CD4-positive, alpha-beta T cell treated with Interleukin-2 at 100 ng/mL for 4 hours (primary cell): ENCODE measurements around the gene RIPOR3.
"Not testable (repeated sequence)": the region's sequence is repeated elsewhere in the genome, so short reads cannot be mapped to it uniquely, and the experiment has no call there.

Experiments used
- DNase-seq: peaks from one replicate; pipeline ENCODE4 v3.0.0-alpha.2; 2020; ENCODE audit warnings: low spot score

The RIPOR3 gene

DNA sequence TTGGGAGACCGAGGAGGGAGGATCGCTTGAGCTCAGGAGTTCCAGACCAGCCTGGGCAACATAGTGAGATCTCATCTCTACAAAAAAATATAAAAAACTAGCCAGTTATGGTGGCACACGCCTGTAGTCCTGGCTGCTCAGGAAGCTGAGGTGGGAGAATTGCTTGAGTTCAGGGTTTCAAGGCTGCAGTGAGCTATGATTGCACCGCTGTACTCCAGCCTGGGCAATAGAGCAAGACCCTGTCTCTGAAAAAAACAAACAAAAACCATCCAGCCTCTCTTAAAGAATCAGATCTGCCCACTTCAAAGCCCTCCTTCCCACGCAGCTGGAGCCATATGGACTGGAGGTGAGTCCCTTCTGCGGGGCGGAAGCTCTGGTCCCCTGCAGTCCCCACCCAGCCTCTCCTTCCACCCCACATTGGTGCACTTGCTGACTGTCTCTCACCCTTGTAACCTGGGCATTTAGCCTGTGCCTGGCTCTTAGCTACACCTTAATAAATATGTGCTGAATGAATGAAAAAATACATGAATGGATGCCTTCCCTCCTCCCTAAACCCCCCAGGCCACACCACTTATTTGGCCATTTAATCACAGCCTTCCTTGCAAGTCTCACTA lies 32.9 kb upstream of the RIPOR3 start:
- no peak for DNase-seq

- DNase-seq, result no peak
Observed at GRCh38 chr20:50723672-50724071, 32.3 kb upstream of the RIPOR3 start.

DNA sequence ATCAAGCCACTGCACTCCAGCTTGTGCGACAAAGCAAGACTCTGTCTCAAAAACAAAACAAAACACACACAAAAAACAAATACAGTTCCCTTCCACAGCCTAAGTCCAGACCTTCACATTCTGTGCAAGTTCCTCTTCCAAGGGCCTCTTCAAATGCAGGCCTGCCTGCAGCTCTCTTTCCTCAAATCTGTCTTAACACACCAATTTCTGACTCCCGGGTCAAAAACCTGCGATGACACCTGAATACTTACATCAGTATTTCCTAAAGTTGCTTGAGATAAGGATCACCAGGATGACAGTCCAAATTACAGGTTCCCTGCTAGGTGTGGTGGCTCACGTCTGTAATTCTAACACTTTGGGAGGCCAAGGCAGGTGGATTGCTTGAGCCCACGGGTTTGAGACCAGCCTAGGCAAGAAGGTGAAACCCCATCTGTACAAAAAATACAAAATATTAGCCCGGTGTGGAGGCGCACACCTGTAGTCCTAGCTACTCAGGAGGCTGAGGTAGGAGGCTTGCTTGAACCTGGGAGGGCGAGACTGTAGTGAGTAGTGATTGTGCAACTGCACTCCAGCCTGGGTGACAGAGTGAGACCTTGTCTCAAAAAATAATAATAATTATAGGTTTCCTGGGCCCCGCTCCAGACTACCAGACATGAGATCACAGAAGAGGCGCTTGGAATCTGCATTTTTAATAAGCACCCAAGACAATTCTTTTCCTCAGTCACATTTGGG lies 31.2 kb upstream of the RIPOR3 start:
- DNase-seq, result no peak

GRCh38 chr20:50721881-50722281 lies 30.5 kb upstream of the RIPOR3 start:
- DNase-seq, result no peak

DNA sequence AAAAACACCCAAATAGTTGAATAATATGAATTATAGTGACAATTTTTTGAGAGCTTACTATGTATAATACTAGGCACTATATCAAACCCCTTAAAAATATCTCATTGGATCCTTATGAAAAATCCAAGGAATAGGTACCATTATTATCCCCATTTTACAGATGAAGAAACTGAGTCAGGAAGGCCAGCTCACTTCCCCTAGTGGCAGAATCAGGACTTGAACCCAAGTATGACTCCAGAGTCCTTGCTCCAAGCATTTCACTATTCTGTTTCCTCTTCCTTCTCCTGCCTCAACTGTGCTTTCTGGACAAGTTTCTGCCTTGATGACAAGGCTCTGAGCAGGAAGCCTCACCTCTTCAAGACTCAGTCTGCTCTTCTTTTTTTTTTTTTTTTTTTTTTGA lies 29.2 kb upstream of the RIPOR3 start:
- no peak for DNase-seq

DNA sequence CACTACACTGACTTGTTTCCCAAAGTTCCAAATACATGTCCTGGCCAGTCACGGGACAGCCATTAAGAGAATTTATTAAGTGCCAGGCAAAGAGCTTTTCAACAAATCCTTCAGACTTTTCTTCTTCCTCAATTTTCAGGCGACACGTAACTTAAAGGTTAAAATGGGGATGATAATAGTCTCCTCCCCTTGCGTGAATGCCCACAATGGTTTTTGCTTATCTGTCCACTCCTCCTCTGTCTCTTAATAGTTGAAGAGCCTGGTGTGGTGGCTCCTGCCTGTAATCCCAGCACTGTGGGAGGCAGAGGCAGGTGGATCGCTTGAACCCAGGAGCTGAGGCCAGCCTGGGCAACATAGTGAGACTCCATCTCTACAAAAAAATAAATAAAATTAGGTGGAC lies 28.7 kb upstream of the RIPOR3 start:
- no peak for DNase-seq

DNA sequence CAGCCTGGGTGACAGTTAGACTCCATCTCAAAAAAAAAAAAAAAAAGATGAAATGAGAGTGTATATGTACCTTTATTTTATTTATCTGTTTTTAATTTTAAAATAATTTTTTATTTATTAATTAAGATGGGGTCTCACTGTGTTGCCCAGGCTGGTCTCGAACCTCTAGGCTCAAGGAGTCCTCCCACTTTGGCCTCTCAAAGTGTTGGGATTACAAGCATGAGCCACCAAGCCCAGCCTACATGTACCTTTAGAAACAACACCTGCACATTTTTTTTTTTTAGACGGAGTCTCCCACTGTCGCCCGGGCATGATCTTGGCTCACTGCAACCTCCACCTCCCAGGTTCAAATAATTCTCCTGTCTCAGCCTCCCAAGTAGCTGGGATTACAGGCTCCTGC lies 28.0 kb upstream of the RIPOR3 start:
- DNase-seq, result no peak

GRCh38 chr20:50717974-50718761 lies 26.8 kb upstream of the RIPOR3 start:
- DNase-seq, result no peak

DNA sequence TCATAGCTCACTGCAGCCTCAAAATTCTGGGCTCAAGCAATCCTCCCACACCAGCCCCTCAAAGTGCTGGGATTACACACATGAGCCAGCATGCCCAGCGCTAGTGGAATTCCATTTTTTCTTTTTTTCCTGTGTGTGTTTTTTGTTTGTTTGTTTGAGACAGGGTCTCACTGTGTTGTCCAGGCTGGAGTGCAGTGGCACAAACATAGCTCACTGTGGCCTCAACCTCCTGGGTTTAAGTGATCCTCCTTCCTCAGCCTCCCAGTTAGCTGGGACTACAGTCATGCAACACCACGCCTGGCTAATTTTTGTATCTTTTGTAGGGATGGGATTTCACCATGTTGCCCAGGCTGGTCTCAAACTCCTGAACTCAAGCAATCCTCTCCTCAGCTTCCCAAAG lies 26.0 kb upstream of the RIPOR3 start:
- DNase-seq, result no peak

- DNase-seq, result no peak
Observed at GRCh38 chr20:50716518-50716917, 25.2 kb upstream of the RIPOR3 start.

DNA sequence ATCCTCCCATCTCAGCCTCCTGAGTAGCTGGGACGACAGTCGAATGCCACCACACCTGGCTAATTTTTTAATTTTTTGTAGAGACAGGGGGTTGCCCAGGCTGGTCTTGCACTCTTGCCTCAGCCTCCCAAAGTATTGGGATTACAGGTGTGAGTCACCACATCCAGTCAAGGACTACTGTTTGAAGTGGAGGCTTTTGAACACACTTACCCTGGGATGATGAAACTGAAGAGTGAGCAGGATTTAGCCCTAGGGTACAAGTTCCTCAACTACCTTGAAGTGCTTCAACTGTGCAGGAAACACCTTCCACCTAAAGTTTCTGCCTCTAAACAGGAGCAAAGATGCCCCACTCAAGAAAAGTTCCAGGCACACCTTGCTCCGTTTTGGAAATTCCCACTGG lies 24.4 kb upstream of the RIPOR3 start:
- DNase-seq, result no peak

- DNase-seq, result not testable (repeated sequence)
Observed at GRCh38 chr20:50714426-50714825, 23.1 kb upstream of the RIPOR3 start.

- no peak for DNase-seq
Observed at GRCh38 chr20:50713657-50714101, 22.3 kb upstream of the RIPOR3 start.

GRCh38 chr20:50712771-50713656 lies 21.7 kb upstream of the RIPOR3 start:
- no peak for DNase-seq

GRCh38 chr20:50711113-50711825 lies 19.9 kb upstream of the RIPOR3 start:
- DNase-seq, result no peak

- no peak for DNase-seq
Observed at GRCh38 chr20:50710492-50711063, 19.2 kb upstream of the RIPOR3 start.

DNA sequence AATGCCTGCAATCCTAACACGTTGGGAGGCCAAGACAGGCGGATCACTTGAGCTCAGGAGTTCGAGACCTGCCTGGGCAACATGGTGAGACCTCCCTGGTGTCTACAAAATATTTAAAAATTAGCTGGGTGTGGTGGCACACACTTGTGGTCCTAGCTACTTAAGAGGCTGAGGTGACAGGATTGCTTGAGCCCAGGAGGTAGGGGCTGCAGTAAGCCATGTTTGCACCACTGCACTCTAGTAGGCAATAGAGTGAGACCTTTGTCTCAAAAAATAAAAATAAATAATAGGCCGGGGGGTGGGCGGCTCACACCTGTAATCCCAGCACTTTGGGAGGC lies 18.3 kb upstream of the RIPOR3 start:
- no peak for DNase-seq

DNA sequence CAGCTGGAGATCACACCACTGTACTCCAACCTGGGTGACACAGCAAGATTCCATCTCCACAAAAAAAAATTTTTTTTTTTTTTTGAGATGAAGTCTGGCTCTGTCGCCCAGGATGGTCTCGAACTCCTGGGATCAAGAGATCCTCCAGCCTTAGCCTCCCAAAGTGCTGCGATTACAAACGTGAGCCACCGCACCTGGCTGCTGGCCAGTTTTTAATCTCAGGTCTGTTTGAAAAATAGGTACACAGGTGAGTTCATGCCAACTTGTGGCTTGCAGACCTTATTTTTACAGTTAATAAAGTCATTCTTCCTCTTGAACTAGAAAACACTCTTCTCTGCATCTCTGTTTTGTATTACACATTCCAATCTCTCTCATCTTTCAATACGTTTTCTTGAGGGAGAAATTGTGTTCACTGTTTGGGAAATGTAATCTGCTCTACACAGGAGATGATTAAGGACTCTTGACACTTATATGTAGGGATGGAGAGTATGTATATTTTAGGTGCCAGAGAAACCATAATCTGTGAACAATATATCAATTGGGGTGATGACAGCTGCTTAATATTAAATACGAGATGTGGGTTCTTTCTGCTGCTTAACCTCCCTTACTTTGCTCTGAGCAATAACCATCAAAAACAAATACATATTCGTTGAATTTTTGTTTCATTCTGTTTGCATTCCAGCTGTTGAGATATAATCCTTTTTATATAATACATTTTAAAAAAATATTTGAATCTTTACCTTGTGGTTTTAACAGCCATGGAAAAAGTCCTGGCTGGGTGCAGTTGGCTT lies 17.7 kb upstream of the RIPOR3 start:
- no peak for DNase-seq

DNA sequence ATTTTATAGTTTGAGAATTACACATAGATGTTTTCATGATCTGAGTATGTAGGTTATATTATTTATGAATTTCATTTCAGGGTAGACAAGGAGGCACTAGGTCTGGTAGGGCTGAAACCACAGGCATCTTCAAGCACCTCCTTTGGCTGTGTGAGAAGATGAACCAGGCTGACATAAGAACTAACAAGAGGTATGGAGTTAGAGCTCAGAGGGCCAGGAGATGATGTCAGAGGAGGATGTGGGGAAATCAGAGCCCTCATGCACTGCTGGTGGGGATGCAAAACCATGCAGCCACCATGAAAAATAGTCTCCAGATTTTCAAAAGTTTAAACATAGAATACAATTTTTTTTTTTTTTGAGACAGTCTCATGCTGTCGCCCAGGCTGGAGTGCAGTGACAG lies 13.6 kb upstream of the RIPOR3 start:
- DNase-seq, result no peak

DNA sequence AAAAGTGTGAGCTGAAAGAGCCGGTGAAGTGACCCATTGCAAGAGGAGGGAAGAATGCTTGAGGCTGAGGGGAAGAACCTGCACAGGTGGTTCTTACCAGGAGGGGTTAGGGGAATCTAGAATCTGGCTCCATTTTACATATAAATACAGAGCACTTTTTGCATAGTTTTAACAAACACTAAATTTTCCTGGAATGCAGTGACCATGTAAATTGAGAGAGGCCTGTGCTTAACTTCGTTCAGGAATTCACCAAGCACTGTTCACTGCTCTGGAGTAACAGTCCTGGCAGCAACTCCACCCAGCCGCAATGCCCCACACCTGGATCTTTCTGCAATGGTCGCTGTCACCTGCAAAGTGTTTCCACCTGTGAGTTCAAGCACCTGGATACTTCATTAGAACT lies 13.2 kb upstream of the RIPOR3 start:
- no peak for DNase-seq
